ENCODE data around the gene ARHGEF38.

Gene ARHGEF38

GRCh38 chr4:105619188-105619931 is 66.9 kb downstream of the ARHGEF38 start:
- DNase-seq, result no peak

GRCh38 chr4:105620640-105621323 is 68.4 kb downstream of the ARHGEF38 start:
- no peak for DNase-seq

GRCh38 chr4:105622269-105622668 is 69.8 kb downstream of the ARHGEF38 start:
- DNase-seq, result no peak

GRCh38 chr4:105623099-105623498 is 70.7 kb downstream of the ARHGEF38 start:
- no peak for DNase-seq

- no peak for DNase-seq
Measured at GRCh38 chr4:105624530-105624929, 72.1 kb downstream of the ARHGEF38 start.

GRCh38 chr4:105625214-105625613 is 72.8 kb downstream of the ARHGEF38 start:
- DNase-seq, result no peak

GRCh38 chr4:105626846-105627245 is 74.4 kb downstream of the ARHGEF38 start:
- no peak for DNase-seq

- DNase-seq, result no peak
Measured at GRCh38 chr4:105627620-105628019, 75.2 kb downstream of the ARHGEF38 start.

- no peak for DNase-seq
Measured at GRCh38 chr4:105630670-105631655, 78.5 kb downstream of the ARHGEF38 start.

GRCh38 chr4:105631818-105632400 is 79.5 kb downstream of the ARHGEF38 start:
- DNase-seq, result peak; percentile 18

- DNase-seq, result no peak
Measured at GRCh38 chr4:105632599-105632998, 80.2 kb downstream of the ARHGEF38 start.

- no peak for DNase-seq
Measured at GRCh38 chr4:105633241-105633640, 80.8 kb downstream of the ARHGEF38 start.

GRCh38 chr4:105634402-105635080 is 82.1 kb downstream of the ARHGEF38 start:
- DNase-seq, result no peak

- DNase-seq, result peak; percentile 3
Measured at GRCh38 chr4:105637408-105638176, 85.2 kb downstream of the ARHGEF38 start.

- no peak for DNase-seq
Measured at GRCh38 chr4:105641845-105642244, 89.4 kb downstream of the ARHGEF38 start.

GRCh38 chr4:105644257-105644656 is 91.8 kb downstream of the ARHGEF38 start:
- DNase-seq, result no peak

GRCh38 chr4:105645440-105645839 is 93.0 kb downstream of the ARHGEF38 start:
- no peak for DNase-seq

- DNase-seq, result no peak
Measured at GRCh38 chr4:105650190-105650589, 97.8 kb downstream of the ARHGEF38 start.

GRCh38 chr4:105651884-105652283 is 99.5 kb downstream of the ARHGEF38 start:
- no peak for DNase-seq

- DNase-seq, result no peak
Measured at GRCh38 chr4:105652286-105652888, 100.0 kb downstream of the ARHGEF38 start.
